Measurements from ENCODE around the gene FZD2.

DNA sequence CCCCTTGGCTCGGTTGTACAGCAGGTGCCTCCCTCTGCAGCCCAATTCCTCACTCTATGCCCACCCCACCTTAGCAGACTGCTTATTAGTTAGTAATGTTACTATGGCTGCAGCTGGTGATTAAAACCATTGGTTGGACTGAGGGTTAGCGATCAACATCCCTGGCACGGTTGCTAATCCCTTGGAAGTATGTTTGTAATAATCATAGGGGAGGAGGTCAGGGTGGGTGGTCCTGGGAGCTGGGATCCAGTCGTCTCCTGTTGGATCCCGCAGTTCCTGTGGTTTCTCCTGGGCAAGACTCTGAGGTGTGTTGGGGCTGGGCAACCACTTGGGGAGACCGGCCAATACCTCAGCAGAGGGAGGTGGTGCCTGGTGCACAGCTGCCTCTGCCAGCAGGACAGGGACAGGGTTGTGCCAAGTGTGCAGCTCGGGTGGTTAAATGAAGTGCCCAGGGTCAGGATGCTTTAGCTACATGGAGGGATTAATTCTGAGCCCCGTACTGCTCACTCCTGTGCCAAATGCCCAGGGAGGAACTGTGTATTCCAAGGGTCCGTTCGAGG lies 38.0 kb downstream of the FZD2 start:
- no peak for TF ChIP-seq EZH2 (IDR thresholded peaks at IDR 0.05)
- TF ChIP-seq, protein P1, sequence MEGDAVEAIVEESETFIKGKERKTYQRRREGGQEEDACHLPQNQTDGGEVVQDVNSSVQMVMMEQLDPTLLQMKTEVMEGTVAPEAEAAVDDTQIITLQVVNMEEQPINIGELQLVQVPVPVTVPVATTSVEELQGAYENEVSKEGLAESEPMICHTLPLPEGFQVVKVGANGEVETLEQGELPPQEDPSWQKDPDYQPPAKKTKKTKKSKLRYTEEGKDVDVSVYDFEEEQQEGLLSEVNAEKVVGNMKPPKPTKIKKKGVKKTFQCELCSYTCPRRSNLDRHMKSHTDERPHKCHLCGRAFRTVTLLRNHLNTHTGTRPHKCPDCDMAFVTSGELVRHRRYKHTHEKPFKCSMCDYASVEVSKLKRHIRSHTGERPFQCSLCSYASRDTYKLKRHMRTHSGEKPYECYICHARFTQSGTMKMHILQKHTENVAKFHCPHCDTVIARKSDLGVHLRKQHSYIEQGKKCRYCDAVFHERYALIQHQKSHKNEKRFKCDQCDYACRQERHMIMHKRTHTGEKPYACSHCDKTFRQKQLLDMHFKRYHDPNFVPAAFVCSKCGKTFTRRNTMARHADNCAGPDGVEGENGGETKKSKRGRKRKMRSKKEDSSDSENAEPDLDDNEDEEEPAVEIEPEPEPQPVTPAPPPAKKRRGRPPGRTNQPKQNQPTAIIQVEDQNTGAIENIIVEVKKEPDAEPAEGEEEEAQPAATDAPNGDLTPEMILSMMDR (IDR thresholded peaks at IDR 0.05): no peak
